Stimulated activated CD8-positive, alpha-beta memory T cell treated with anti-CD3 and anti-CD28 coated beads, Interleukin-7, amount 100 ng/mL, for 48 hours (primary cell): ENCODE measurements around the gene TIFAB.

Source experiments
- DNase-seq, 2 donors: peaks; one replicate each; pipeline ENCODE4 v3.0.0-alpha.2; 2020; ENCODE audit warnings: low read depth in 1 of 2; ENCODE audit errors: extremely low read depth in 1 of 2

The TIFAB gene

GRCh38 chr5:135482381-135482933 lies 30.3 kb upstream of the TIFAB start:
- no peak for DNase-seq

- no peak for DNase-seq
These were observed 29.8 kb upstream of the TIFAB start for GRCh38 chr5:135481909-135482311.

GRCh38 chr5:135481387-135481786 lies 29.2 kb upstream of the TIFAB start:
- no peak for DNase-seq

- DNase-seq = no peak
These were observed 28.4 kb upstream of the TIFAB start for GRCh38 chr5:135480511-135480910.

DNA sequence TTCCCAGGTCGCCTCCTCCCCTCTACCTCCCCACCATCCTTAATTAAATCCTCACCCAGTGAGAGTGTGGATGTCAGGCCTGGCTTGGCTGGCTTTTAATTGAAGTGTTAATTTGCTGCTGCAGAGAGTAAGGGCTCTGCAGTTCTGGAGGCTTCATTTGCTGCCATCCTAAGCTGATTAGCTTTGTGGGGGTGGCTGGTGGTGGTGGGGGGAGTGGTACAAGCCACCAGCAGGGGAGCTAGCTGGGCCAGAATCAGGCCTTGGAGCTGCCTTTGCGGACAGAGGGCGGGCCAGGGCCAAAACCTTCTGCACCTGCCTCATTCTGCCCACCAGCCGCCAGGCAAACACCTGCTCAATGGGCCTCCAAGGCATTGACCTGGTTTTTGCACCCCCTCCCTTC lies 26.8 kb upstream of the TIFAB start:
- no peak for DNase-seq

GRCh38 chr5:135477613-135478066 lies 25.5 kb upstream of the TIFAB start:
- DNase-seq = no peak

- no peak for DNase-seq
These were observed 24.7 kb upstream of the TIFAB start for GRCh38 chr5:135476615-135477581.

DNA sequence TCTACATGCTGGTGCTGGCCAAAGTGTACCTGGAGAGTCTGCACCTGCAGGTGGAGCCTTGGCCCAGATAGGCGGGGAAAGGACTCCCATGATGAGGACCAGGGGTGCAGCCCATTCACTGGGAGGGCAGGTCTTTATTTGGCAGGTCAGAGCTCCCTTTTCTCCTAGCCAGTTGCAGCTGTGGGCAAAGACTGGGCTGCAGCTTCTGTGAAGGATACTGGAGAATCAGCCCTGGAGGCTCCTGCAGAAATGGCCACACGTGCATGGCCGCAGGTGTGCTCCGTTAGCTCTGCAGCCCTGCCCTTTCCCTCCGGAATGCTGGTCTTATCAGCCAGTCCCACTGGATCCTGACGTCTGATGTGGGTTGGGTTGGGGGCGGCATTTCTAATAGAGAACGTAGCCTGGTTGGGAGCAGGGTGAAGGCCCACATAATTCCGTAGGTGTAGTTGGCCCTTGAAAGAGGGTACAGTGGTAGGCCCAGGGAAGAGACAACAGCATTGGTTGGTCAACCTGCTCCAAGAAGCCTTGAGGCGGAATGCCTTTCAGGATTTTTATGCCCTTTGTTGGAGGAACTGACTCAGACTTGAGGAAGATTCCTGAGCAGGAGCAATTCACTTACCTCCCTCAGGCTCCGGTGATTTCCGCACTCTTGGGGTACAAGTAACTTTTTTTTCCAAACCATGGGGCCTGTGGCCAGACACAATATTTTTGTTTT lies 22.0 kb upstream of the TIFAB start:
- DNase-seq = no peak

GRCh38 chr5:135472141-135472540 lies 20.0 kb upstream of the TIFAB start:
- DNase-seq = no peak

- no peak for DNase-seq
These were observed 19.6 kb upstream of the TIFAB start for GRCh38 chr5:135471726-135472125.

- no peak for DNase-seq
These were observed 17.8 kb upstream of the TIFAB start for GRCh38 chr5:135469911-135470310.

- DNase-seq = no peak
These were observed 16.4 kb upstream of the TIFAB start for GRCh38 chr5:135468541-135468940.

GRCh38 chr5:135467871-135468485 lies 15.8 kb upstream of the TIFAB start:
- no peak for DNase-seq

DNA sequence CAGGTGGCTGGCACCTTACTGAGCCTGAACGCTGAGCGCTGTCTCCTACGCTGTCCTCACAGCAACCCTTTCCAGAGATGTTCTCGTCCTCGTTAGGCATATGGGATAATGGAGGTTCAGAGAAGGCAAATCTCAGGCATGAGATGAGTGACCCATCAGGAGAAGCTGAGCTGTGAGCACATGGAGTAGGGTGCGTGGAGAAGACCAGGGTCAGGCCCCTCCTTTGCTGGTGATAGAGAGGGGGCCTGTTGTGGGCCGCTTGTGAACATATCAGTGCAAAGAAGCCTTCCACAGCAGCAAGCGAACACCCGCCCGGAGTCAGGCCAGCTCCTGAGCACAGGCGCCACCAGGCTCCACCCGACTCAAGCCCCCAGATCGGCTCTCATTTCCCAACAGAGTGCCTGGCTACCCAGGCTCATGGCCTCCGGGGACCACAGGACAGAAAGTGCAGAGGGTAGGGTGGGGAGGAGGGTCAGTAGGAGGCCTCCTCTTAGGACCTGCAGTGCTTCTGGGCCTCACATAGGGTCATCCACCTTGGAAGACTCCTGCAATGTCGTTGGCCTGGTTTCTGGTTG lies 15.0 kb upstream of the TIFAB start:
- no peak for DNase-seq

GRCh38 chr5:135466178-135467050 lies 14.3 kb upstream of the TIFAB start:
- peak; percentile 27 to 42 for DNase-seq

- DNase-seq = no peak
These were observed 13.4 kb upstream of the TIFAB start for GRCh38 chr5:135465391-135466122.

- peak in 1 of 2 donors; percentile 39 for DNase-seq
These were observed 10.2 kb upstream of the TIFAB start for GRCh38 chr5:135462304-135462703.

GRCh38 chr5:135461481-135462151 lies 9.5 kb upstream of the TIFAB start:
- DNase-seq = no peak
